Progenitor cell of endocrine pancreas (in vitro differentiated cells): ENCODE results near the gene DSTN. TPM values are rescaled to one million over a fixed set of nuclear protein-coding genes. Genes with fewer than 3 reads are reported as not detected.

Experiments used
- DNase-seq: peaks from one replicate; pipeline ENCODE4 v3.0.0; 2021; ENCODE audit warnings: low spot score; ENCODE audit not compliant: unreplicated experiment
- H3K27ac Mint-ChIP-seq: 2 replicates; pipeline ENCODE4 v1.8.0; 2021; ENCODE audit warnings: mild to moderate bottlenecking, moderate library complexity, mixed read lengths
- H3K27me3 Mint-ChIP-seq: 2 replicates; pipeline ENCODE4 v1.8.0; 2021; ENCODE audit warnings: mixed read lengths
- H3K36me3 Mint-ChIP-seq: 2 replicates; pipeline ENCODE4 v1.8.0; 2022; ENCODE audit warnings: mixed read lengths; ENCODE audit not compliant: insufficient read depth
- H3K4me1 Mint-ChIP-seq: 2 replicates; pipeline ENCODE4 v1.8.0; 2021; ENCODE audit warnings: low read depth, mixed read lengths
- H3K4me3 Mint-ChIP-seq: 2 replicates; pipeline ENCODE4 v1.8.0; 2021; ENCODE audit warnings: low read depth, mild to moderate bottlenecking, moderate library complexity, mixed read lengths
- H3K9me3 Mint-ChIP-seq: 2 replicates; pipeline ENCODE4 v1.8.0; 2021; ENCODE audit warnings: low read depth, mixed read lengths
- CTCF ChIP-seq: fragments of 200-600 bp; sonication (generic); IDR thresholded peaks from one replicate; pipeline ENCODE4 v1.5.0; 2021; ENCODE audit warnings: antibody characterized with exemption, mild to moderate bottlenecking; ENCODE audit not compliant: unreplicated experiment
- total RNA-seq: library from RNA; stranded (reverse); gene quantifications from 2 replicates; pipeline ENCODE4 v1.2.1, GENCODE V29; 2021

The DSTN gene
- total RNA-seq, 1 donor from 2014 or later, result 201 TPM

- no peak for DNase-seq
- Mint-ChIP-seq H3K36me3 (peaks cover 7% of the 10 kb centered on the region), H3K9me3 (no peaks in the 10 kb centered on the region), H3K27ac (peak overlapping the region; percentile 30), H3K4me3 (no peak overlapping the region), H3K4me1 (peaks cover 16% of the 10 kb centered on the region), H3K27me3 (no peaks in the 10 kb centered on the region)
- no peak for TF ChIP-seq CTCF
Observed at GRCh38 chr20:17579369-17580039, 9.6 kb downstream of the DSTN start.

GRCh38 chr20:17580895-17581294 lies 11.0 kb downstream of the DSTN start:
- Mint-ChIP-seq H3K36me3 (peaks cover 7% of the 10 kb centered on the region), H3K27me3 (no peaks in the 10 kb centered on the region), H3K9me3 (no peaks in the 10 kb centered on the region), H3K4me3 (no peak overlapping the region), H3K4me1 (peaks cover 25% of the 10 kb centered on the region), H3K27ac (peak overlapping the region; percentile 1)
- no peak for DNase-seq
- TF ChIP-seq CTCF, result no peak

- Mint-ChIP-seq H3K4me3 (no peak overlapping the region), H3K36me3 (peaks cover 5% of the 10 kb centered on the region), H3K4me1 (peaks cover 38% of the 10 kb centered on the region), H3K27me3 (no peaks in the 10 kb centered on the region), H3K27ac (no peak overlapping the region), H3K9me3 (no peaks in the 10 kb centered on the region)
- TF ChIP-seq CTCF, result no peak
- no peak for DNase-seq
Observed at GRCh38 chr20:17583126-17583525, 13.3 kb downstream of the DSTN start.

- Mint-ChIP-seq H3K27me3 (no peaks in the 10 kb centered on the region), H3K4me1 (peaks cover 43% of the 10 kb centered on the region), H3K4me3 (peak overlapping the region; percentile 29), H3K9me3 (no peaks in the 10 kb centered on the region), H3K27ac (peak overlapping the region; percentile 54), H3K36me3 (peaks cover 5% of the 10 kb centered on the region)
- no peak for DNase-seq
- no peak for TF ChIP-seq CTCF
Observed at GRCh38 chr20:17584689-17585088, 14.8 kb downstream of the DSTN start.

- no peaks in the 10 kb centered on the region for H3K27me3 Mint-ChIP-seq
- H3K4me3 Mint-ChIP-seq, result no peak overlapping the region
- peaks cover 48% of the 10 kb centered on the region for H3K4me1 Mint-ChIP-seq
Observed at GRCh38 chr20:17586250-17586649, 16.4 kb downstream of the DSTN start.

More at GRCh38 chr20:17586250-17586649, 16.4 kb downstream of the DSTN start:
- Mint-ChIP-seq H3K36me3 (peaks cover 3% of the 10 kb centered on the region), H3K27ac (no peak overlapping the region), H3K9me3 (no peaks in the 10 kb centered on the region)
- DNase-seq, result no peak
- no peak for TF ChIP-seq CTCF
